HEK293 (cell line): ENCODE measurements around the gene DCAF8.

ENCODE experiments used
- CTCF ChIA-PET: fragments of 350-600 bp; formaldehyde crosslinking; extraction: SDS; loops from one replicate; lab custom pipeline; 2021; ENCODE audit warnings: antibody characterized with exemption; lab: Yijun Ruan, JAX
- POLR2A ChIA-PET: fragments of 300-600 bp; formaldehyde crosslinking; extraction: SDS; loops from one replicate; lab custom pipeline; 2020; ENCODE audit warnings: antibody characterized with exemption, inconsistent platforms; lab: Yijun Ruan, JAX
- H3K27ac ChIP-seq: fragments of 200-500 bp; sonication (Bioruptor generic); 2 replicates; pipeline ENCODE4 v1.5.1; 2014; ENCODE audit warnings: low read depth, low read length, control low read depth, inconsistent platforms; ENCODE audit errors: extremely low read depth
- H3K36me3 ChIP-seq, 2 experiments: fragments of 200-500 bp in 1 of 2; sonication (Bioruptor generic) in 1 of 2; 1 replicate in 1 of 2; 2 replicates in 1 of 2; pipeline ENCODE4 v1.5.1; 2014 to 2017; ENCODE audit warnings: inconsistent platforms in 2 of 2, low read length in 2 of 2; ENCODE audit not compliant: control insufficient read depth in 2 of 2, insufficient read depth in 1 of 2
- H3K4me1 ChIP-seq: fragments of 200-500 bp; sonication (Bioruptor generic); 2 replicates; pipeline ENCODE4 v1.5.1; 2014; ENCODE audit warnings: mild to moderate bottlenecking, low read length, inconsistent platforms; ENCODE audit not compliant: control insufficient read depth, insufficient read depth
- H3K4me3 ChIP-seq: 2 replicates; pipeline ENCODE4 v1.5.1; 2011; ENCODE audit warnings: low read depth, mild to moderate bottlenecking, control low read depth, low read length, moderate library complexity
- H3K9me3 ChIP-seq: fragments of 200-500 bp; sonication (Bioruptor generic); 2 replicates; pipeline ENCODE4 v1.5.1; 2014; ENCODE audit warnings: low read depth, low read length, inconsistent platforms; ENCODE audit not compliant: control insufficient read depth, insufficient read depth
- GLI2 ChIP-seq: fragments of 450-650 bp; formaldehyde crosslinking; IDR thresholded peaks from 2 replicates; pipeline ENCODE4; 2017; ENCODE audit warnings: missing biosample characterization, missing genetic modification characterization, low read depth, borderline replicate concordance
- ZBTB20 ChIP-seq: fragments of 450-650 bp; formaldehyde crosslinking; IDR thresholded peaks from 2 replicates; pipeline ENCODE4 v1.5.1; 2016; ENCODE audit warnings: missing biosample characterization, missing genetic modification characterization
- ZFP41 ChIP-seq: fragments of 450-650 bp; formaldehyde crosslinking; IDR thresholded peaks from 2 replicates; pipeline ENCODE4 v1.5.1; 2016; ENCODE audit warnings: missing biosample characterization, missing genetic modification characterization, borderline replicate concordance
- ZNF133 ChIP-seq: fragments of 450-650 bp; formaldehyde crosslinking; IDR thresholded peaks from 2 replicates; pipeline ENCODE4 v1.5.1; 2016; ENCODE audit warnings: missing biosample characterization, missing genetic modification characterization
- ZNF169 ChIP-seq: fragments of 450-650 bp; formaldehyde crosslinking; IDR thresholded peaks from 2 replicates; pipeline ENCODE4 v1.5.1; 2016; ENCODE audit warnings: missing biosample characterization, missing genetic modification characterization
- ZNF529 ChIP-seq: fragments of 450-650 bp; formaldehyde crosslinking; IDR thresholded peaks from 2 replicates; pipeline ENCODE4 v1.5.1; 2017; ENCODE audit warnings: missing genetic modification characterization, missing biosample characterization; ENCODE audit not compliant: insufficient replicate concordance
- ZNF600 ChIP-seq: fragments of 450-650 bp; formaldehyde crosslinking; IDR thresholded peaks from 2 replicates; pipeline ENCODE4 v1.5.1; 2016; ENCODE audit warnings: missing biosample characterization, missing genetic modification characterization
- ZNF610 ChIP-seq: fragments of 450-650 bp; formaldehyde crosslinking; IDR thresholded peaks from 2 replicates; pipeline ENCODE4 v1.5.1; 2016; ENCODE audit warnings: missing biosample characterization, missing genetic modification characterization, borderline replicate concordance
- ZNF707 ChIP-seq: fragments of 450-650 bp; formaldehyde crosslinking; IDR thresholded peaks from 2 replicates; pipeline ENCODE4 v1.5.1; 2016; ENCODE audit warnings: missing biosample characterization, missing genetic modification characterization
- ZNF777 ChIP-seq: fragments of 450-650 bp; formaldehyde crosslinking; IDR thresholded peaks from 2 replicates; pipeline ENCODE4 v1.5.1; 2017; ENCODE audit warnings: missing biosample characterization, missing genetic modification characterization, borderline replicate concordance
- ZNF792 ChIP-seq: fragments of 450-650 bp; formaldehyde crosslinking; IDR thresholded peaks from 2 replicates; pipeline ENCODE4 v1.5.1; 2016; ENCODE audit warnings: missing biosample characterization, missing genetic modification characterization
- ZNF837 ChIP-seq: fragments of 450-650 bp; formaldehyde crosslinking; IDR thresholded peaks from 2 replicates; pipeline ENCODE4 v1.5.1; 2016; ENCODE audit warnings: missing biosample characterization, missing genetic modification characterization
- TF ChIP-seq, protein P1 (sequence below): fragments of 450-650 bp; formaldehyde crosslinking; optimal IDR thresholded peaks from 2 replicates; pipeline ENCODE3; 2016; ENCODE audit warnings: missing biosample characterization, mild to moderate bottlenecking, missing genetic modification characterization
- TF ChIP-seq, protein P2 (sequence below): fragments of 450-650 bp; formaldehyde crosslinking; IDR thresholded peaks from 2 replicates; pipeline ENCODE4 v1.5.1; 2017; ENCODE audit warnings: missing biosample characterization, missing genetic modification characterization
- TF ChIP-seq, protein P3 (sequence below): fragments of 450-650 bp; formaldehyde crosslinking; IDR thresholded peaks from 2 replicates; pipeline ENCODE4 v1.5.1; 2017; ENCODE audit warnings: missing biosample characterization, missing genetic modification characterization
- TF ChIP-seq, protein P4 (sequence below): fragments of 450-650 bp; formaldehyde crosslinking; IDR thresholded peaks from 2 replicates; pipeline ENCODE4 v1.5.1; 2016; ENCODE audit warnings: missing biosample characterization, missing genetic modification characterization
- TF ChIP-seq, protein P5 (sequence below): fragments of 450-650 bp; formaldehyde crosslinking; IDR thresholded peaks from 2 replicates; pipeline ENCODE4 v1.5.1; 2016; ENCODE audit warnings: missing biosample characterization, missing genetic modification characterization
- TF ChIP-seq, protein P6 (sequence below): fragments of 450-650 bp; formaldehyde crosslinking; IDR thresholded peaks from 2 replicates; pipeline ENCODE4 v1.5.1; 2016; ENCODE audit warnings: missing biosample characterization, missing genetic modification characterization, borderline replicate concordance
- TF ChIP-seq, protein P7 (sequence below): fragments of 450-650 bp; formaldehyde crosslinking; IDR thresholded peaks from 2 replicates; pipeline ENCODE4 v1.5.1; 2016; ENCODE audit warnings: missing biosample characterization, missing genetic modification characterization

Gene DCAF8

DNA sequence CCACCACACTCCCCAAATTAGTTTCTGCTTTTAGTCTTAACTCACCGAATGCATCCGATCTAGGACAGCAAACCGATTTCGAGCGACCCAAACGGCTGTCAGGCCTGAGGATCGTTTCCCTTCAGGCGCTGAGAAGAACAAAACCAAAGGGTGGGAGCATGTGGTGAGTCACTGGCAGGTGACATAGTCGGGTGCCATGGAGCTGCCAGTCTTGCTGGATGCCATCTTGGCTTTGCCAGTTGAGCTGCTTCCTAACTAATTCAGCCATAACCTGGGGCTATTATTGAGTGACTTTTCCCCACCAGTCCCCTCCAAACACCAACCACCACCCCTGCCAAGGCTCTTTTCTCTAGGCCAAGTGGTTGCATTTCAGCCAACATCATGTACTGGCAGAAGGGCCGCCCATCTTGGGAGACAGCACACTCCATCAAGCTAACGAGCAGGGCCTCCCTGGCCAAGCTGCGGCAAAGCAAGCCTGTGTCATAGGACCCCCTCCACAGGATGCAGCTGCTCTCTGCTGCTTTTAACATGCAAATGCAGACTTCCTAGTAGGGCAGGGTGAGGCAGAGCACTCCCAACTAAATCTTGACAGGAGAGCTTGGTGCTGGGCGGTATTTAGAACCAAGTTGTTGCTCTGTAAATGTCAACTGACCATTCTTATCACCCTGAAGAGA lies 44.9 kb upstream of the DCAF8 start:
- no peaks in the 10 kb centered on the region for H3K9me3 ChIP-seq
- CTCF ChIA-PET = interaction anchor here (0.8 kb wide), 2 partner anchors 16 to 415 kb away, joined by 4 read pairs; no protein-coding TSS in a partner anchor
- H3K4me1 ChIP-seq = no peaks in the 10 kb centered on the region
- peaks cover 69 to 91% of the 10 kb centered on the region in 2 experiments for H3K36me3 ChIP-seq
- no peak for TF ChIP-seq ZNF610 (tag by site-specific recombination)
- TF ChIP-seq ZNF529 (tag by site-specific recombination) = no peak
- TF ChIP-seq, protein P1, sequence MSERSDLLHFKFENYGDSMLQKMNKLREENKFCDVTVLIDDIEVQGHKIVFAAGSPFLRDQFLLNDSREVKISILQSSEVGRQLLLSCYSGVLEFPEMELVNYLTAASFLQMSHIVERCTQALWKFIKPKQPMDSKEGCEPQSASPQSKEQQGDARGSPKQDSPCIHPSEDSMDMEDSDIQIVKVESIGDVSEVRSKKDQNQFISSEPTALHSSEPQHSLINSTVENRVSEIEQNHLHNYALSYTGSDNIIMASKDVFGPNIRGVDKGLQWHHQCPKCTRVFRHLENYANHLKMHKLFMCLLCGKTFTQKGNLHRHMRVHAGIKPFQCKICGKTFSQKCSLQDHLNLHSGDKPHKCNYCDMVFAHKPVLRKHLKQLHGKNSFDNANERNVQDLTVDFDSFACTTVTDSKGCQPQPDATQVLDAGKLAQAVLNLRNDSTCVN (tag by site-specific recombination) = no peak
- no peak for TF ChIP-seq ZNF600 (tag by site-specific recombination)
- TF ChIP-seq, protein P2, sequence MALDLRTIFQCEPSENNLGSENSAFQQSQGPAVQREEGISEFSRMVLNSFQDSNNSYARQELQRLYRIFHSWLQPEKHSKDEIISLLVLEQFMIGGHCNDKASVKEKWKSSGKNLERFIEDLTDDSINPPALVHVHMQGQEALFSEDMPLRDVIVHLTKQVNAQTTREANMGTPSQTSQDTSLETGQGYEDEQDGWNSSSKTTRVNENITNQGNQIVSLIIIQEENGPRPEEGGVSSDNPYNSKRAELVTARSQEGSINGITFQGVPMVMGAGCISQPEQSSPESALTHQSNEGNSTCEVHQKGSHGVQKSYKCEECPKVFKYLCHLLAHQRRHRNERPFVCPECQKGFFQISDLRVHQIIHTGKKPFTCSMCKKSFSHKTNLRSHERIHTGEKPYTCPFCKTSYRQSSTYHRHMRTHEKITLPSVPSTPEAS (tag by site-specific recombination) = no peak
- TF ChIP-seq, protein P3, sequence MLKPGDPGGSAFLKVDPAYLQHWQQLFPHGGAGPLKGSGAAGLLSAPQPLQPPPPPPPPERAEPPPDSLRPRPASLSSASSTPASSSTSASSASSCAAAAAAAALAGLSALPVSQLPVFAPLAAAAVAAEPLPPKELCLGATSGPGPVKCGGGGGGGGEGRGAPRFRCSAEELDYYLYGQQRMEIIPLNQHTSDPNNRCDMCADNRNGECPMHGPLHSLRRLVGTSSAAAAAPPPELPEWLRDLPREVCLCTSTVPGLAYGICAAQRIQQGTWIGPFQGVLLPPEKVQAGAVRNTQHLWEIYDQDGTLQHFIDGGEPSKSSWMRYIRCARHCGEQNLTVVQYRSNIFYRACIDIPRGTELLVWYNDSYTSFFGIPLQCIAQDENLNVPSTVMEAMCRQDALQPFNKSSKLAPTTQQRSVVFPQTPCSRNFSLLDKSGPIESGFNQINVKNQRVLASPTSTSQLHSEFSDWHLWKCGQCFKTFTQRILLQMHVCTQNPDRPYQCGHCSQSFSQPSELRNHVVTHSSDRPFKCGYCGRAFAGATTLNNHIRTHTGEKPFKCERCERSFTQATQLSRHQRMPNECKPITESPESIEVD (tag by site-specific recombination) = no peak
- no peak for TF ChIP-seq GLI2
- no peak for TF ChIP-seq ZNF707 (tag by site-specific recombination)
- no peak for TF ChIP-seq ZFP41
- no peak for TF ChIP-seq ZNF837 (tag by site-specific recombination)
- TF ChIP-seq ZNF169 (tag by site-specific recombination) = no peak
- no peak for TF ChIP-seq ZNF792 (tag by site-specific recombination)
- TF ChIP-seq ZNF777 (tag by site-specific recombination) = no peak
- TF ChIP-seq, protein P4, sequence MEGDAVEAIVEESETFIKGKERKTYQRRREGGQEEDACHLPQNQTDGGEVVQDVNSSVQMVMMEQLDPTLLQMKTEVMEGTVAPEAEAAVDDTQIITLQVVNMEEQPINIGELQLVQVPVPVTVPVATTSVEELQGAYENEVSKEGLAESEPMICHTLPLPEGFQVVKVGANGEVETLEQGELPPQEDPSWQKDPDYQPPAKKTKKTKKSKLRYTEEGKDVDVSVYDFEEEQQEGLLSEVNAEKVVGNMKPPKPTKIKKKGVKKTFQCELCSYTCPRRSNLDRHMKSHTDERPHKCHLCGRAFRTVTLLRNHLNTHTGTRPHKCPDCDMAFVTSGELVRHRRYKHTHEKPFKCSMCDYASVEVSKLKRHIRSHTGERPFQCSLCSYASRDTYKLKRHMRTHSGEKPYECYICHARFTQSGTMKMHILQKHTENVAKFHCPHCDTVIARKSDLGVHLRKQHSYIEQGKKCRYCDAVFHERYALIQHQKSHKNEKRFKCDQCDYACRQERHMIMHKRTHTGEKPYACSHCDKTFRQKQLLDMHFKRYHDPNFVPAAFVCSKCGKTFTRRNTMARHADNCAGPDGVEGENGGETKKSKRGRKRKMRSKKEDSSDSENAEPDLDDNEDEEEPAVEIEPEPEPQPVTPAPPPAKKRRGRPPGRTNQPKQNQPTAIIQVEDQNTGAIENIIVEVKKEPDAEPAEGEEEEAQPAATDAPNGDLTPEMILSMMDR = no peak
- TF ChIP-seq, all 188 proteins: peak for 0
- Histone ChIP-seq H3K4me3 (no peak overlapping the region), H3K27ac (no peak overlapping the region)
- POLR2A ChIA-PET = no interaction called here

DNA sequence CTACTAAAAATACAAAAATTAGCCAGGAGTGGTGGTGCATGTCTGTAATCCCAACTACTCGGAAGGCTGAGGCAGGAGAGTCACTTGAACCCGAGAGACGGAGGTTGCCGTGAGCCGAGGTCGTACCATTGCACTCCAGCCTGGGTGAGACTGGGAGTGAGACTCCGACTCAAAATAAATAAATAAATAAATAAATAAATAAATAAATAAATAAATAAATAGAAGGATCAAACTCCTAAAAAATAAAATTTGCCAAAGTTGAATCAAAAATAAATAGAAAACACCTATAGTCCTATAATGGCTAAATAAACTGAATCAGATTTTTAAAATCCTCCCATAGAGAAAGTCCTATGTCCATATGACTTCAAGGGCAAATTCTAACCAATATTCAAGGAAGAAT lies 37.8 kb upstream of the DCAF8 start:
- H3K9me3 ChIP-seq = no peaks in the 10 kb centered on the region
- H3K36me3 ChIP-seq = peaks cover 82 to 88% of the 10 kb centered on the region in 2 experiments
- ChIA-PET CTCF (interaction anchor here (3.3 kb wide), 1 partner anchor 8 kb away, joined by 35 read pairs; no protein-coding TSS in a partner anchor), POLR2A (no interaction called here)
- no peak overlapping the region for H3K27ac ChIP-seq
- H3K4me3 ChIP-seq = no peak overlapping the region
- H3K4me1 ChIP-seq = no peaks in the 10 kb centered on the region
- TF ChIP-seq, protein P5, sequence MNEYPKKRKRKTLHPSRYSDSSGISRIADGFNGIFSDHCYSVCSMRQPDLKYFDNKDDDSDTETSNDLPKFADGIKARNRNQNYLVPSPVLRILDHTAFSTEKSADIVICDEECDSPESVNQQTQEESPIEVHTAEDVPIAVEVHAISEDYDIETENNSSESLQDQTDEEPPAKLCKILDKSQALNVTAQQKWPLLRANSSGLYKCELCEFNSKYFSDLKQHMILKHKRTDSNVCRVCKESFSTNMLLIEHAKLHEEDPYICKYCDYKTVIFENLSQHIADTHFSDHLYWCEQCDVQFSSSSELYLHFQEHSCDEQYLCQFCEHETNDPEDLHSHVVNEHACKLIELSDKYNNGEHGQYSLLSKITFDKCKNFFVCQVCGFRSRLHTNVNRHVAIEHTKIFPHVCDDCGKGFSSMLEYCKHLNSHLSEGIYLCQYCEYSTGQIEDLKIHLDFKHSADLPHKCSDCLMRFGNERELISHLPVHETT = peak; percentile 69; the same call in 1 of the 2 replicates
- TF ChIP-seq ZNF133 = no peak
- TF ChIP-seq ZBTB20 (tag by site-specific recombination) = no peak
- TF ChIP-seq, protein P6, sequence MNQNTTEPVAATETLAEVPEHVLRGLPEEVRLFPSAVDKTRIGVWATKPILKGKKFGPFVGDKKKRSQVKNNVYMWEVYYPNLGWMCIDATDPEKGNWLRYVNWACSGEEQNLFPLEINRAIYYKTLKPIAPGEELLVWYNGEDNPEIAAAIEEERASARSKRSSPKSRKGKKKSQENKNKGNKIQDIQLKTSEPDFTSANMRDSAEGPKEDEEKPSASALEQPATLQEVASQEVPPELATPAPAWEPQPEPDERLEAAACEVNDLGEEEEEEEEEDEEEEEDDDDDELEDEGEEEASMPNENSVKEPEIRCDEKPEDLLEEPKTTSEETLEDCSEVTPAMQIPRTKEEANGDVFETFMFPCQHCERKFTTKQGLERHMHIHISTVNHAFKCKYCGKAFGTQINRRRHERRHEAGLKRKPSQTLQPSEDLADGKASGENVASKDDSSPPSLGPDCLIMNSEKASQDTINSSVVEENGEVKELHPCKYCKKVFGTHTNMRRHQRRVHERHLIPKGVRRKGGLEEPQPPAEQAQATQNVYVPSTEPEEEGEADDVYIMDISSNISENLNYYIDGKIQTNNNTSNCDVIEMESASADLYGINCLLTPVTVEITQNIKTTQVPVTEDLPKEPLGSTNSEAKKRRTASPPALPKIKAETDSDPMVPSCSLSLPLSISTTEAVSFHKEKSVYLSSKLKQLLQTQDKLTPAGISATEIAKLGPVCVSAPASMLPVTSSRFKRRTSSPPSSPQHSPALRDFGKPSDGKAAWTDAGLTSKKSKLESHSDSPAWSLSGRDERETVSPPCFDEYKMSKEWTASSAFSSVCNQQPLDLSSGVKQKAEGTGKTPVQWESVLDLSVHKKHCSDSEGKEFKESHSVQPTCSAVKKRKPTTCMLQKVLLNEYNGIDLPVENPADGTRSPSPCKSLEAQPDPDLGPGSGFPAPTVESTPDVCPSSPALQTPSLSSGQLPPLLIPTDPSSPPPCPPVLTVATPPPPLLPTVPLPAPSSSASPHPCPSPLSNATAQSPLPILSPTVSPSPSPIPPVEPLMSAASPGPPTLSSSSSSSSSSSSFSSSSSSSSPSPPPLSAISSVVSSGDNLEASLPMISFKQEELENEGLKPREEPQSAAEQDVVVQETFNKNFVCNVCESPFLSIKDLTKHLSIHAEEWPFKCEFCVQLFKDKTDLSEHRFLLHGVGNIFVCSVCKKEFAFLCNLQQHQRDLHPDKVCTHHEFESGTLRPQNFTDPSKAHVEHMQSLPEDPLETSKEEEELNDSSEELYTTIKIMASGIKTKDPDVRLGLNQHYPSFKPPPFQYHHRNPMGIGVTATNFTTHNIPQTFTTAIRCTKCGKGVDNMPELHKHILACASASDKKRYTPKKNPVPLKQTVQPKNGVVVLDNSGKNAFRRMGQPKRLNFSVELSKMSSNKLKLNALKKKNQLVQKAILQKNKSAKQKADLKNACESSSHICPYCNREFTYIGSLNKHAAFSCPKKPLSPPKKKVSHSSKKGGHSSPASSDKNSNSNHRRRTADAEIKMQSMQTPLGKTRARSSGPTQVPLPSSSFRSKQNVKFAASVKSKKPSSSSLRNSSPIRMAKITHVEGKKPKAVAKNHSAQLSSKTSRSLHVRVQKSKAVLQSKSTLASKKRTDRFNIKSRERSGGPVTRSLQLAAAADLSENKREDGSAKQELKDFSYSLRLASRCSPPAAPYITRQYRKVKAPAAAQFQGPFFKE (tag by site-specific recombination) = no peak
- TF ChIP-seq, protein P7, sequence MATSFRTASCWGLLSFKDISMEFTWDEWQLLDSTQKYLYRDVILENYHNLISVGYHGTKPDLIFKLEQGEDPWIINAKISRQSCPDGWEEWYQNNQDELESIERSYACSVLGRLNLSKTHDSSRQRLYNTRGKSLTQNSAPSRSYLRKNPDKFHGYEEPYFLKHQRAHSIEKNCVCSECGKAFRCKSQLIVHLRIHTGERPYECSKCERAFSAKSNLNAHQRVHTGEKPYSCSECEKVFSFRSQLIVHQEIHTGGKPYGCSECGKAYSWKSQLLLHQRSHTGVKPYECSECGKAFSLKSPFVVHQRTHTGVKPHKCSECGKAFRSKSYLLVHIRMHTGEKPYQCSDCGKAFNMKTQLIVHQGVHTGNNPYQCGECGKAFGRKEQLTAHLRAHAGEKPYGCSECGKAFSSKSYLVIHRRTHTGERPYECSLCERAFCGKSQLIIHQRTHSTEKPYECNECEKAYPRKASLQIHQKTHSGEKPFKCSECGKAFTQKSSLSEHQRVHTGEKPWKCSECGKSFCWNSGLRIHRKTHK (tag by site-specific recombination) = no peak
